ENCODE data around the gene HOMER3.

The HOMER3 gene

GRCh38 chr19:18910010-18910409 lies 31.0 kb downstream of the HOMER3 start:
- in situ Hi-C loops (cut with MboI; ENCODE audit: low pct_unique_long_range_greater_than_20kb, low sequenced_read_pairs, unreplicated experiment), result no loop called here
- TF ChIP-seq CTCF (IDR thresholded peaks at IDR 0.05; ENCODE audit: extremely low read depth, insufficient read depth, missing control alignments), result no peak
- no peak for DNase-seq (ENCODE audit: low spot score)

- in situ Hi-C loops (cut with MboI; ENCODE audit: low pct_unique_long_range_greater_than_20kb, low sequenced_read_pairs, unreplicated experiment), result no loop called here
- DNase-seq (ENCODE audit: low spot score), result no peak
- TF ChIP-seq CTCF (IDR thresholded peaks at IDR 0.05; ENCODE audit: extremely low read depth, insufficient read depth, missing control alignments), result no peak
Observed at GRCh38 chr19:18908917-18909619, 31.9 kb downstream of the HOMER3 start.

DNA sequence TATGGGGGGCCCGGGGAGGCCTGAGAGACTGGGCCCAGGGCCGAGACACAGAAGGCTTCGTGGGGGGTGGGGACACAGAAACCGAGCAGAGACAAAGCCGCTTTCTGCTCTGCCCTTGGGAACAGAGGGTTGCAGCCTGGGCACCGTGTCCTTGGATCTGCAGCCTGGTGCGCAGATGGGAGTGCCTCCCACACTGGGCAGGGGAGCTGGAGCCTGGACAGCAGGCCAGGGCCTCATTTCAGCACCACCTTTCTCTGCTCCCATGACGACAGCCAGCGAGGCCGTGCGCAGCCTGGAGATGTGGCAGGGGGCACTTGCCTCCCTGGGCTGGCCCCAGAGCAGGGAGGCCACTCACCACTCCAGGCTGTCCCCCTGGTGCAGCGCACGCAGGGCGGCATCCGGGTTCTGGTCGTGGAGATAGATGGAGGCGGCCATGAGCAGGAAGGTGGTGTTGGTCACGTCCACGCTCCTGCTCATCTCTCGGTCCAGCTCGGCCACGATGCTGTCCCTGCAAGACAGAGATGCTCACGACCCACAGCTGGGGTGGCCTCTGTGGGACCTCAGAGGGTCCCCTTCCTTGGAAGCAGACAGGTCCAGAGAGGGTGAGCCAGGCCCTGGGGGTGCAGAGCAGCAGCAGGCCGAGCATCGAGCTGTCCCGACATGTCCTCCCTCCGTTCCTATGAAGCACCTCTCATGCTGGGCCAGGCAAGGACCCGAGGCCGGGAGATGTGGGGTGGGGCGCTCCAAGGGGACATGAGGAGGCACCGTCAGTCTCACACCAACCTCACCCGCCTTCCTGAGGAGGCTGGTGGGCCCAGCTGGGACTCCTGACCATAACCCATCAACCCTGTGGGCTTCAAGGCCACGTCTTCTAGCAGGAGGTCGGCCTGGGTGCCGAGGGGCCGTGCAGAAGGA lies 34.2 kb downstream of the HOMER3 start:
- no peak for TF ChIP-seq CTCF (IDR thresholded peaks at IDR 0.05; ENCODE audit: extremely low read depth, insufficient read depth, missing control alignments)
- no peak for DNase-seq (ENCODE audit: low spot score)
- in situ Hi-C loops (cut with MboI; ENCODE audit: low pct_unique_long_range_greater_than_20kb, low sequenced_read_pairs, unreplicated experiment), result no loop called here

DNA sequence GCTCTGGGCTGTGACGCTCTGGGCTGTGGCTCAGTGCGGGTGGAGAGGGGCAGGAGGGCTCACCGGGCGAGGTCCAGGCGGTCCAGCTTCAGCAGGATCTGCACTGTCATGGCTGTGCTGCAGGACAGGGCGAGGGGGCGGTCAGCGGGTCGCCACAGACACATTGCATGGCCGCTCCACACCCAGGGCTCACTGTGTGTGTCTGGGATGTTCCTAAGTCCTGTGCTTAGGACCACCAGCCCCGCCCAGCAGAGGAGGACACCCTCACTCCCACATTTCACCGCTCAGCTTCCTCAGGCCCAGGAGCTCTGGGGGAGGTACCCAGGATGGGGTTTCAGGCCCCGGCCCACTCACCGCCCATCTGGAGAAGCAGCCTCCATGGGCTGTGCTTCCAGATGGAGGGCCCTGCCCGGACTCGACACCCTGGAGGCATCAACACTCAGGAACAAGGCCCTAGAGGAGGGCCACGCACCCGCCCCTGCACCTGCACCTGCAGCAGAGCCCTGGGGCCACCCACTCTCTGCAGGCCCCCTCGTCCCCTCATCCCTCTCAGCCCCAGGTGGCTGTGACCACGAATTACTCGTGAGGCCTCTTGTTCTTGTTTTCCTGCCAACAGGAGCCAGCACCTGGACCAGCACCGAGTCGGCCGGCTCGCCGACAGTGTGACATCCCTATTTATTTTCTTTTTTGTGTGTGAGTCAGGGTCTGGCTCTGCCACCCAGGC lies 35.3 kb downstream of the HOMER3 start:
- in situ Hi-C loops (cut with MboI; ENCODE audit: low pct_unique_long_range_greater_than_20kb, low sequenced_read_pairs, unreplicated experiment), result no loop called here
- no peak for TF ChIP-seq CTCF (IDR thresholded peaks at IDR 0.05; ENCODE audit: extremely low read depth, insufficient read depth, missing control alignments)
- DNase-seq (ENCODE audit: low spot score), result no peak

DNA sequence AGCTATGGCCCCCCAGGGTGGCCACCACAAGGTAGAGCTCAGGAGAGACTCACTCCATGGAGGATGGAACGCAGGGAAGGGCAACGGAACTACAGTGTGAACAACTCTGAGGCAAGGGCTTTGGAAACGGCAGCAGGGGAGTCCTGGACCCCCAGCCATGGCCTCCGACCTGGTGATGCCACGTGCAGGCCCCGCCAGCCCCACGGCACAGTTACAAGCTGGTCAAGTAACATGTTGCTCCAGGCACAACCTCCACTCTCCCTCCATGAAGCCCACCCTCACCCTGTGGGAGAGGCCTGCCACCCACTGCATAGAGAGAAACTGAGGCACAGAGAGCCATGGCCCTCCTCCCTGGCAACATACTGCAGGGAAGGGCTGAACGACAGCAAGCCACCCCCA lies 36.0 kb downstream of the HOMER3 start:
- DNase-seq (ENCODE audit: low spot score), result no peak
- in situ Hi-C loops (cut with MboI; ENCODE audit: low pct_unique_long_range_greater_than_20kb, low sequenced_read_pairs, unreplicated experiment), result no loop called here
- no peak for TF ChIP-seq CTCF (IDR thresholded peaks at IDR 0.05; ENCODE audit: extremely low read depth, insufficient read depth, missing control alignments)

DNA sequence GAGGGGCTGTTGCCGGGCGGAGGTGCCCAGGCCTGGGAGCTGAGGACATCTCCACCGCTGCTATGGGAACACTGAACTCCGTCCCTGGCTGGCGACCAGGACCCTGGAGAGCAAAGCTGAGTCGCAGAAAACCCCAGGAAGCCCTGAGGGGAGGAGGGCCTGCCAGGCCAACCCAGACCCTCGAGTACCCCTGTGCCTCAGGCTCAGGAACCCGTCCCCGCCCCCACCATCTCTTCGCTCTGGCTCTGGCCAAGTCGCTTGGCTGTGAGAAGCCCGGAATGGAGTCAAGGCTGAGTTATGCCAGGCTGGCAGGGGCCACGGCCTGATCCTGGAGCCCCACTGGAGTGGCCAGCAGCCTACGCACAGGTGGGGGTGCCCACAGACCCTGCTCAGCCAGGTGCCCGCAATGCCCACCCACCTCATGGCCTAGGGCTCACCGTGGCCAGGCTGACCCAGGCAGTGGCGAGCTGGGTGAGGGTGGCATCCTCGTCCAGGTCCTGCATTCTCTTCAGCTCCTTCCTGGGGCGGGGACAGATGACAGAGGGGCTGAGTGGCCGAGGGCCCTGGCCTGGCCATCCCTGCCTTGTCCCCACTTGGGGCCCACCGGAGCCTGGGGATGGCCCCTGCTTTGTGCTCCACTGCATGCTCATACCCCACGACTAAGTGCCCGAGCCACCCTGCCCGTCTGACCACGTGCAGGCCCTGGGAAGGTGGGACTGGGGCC lies 36.5 kb downstream of the HOMER3 start:
- no peak for DNase-seq (ENCODE audit: low spot score)
- in situ Hi-C loops (cut with MboI; ENCODE audit: low pct_unique_long_range_greater_than_20kb, low sequenced_read_pairs, unreplicated experiment), result no loop called here
- no peak for TF ChIP-seq CTCF (IDR thresholded peaks at IDR 0.05; ENCODE audit: extremely low read depth, insufficient read depth, missing control alignments)
